ENCODE measurements around the gene TWF1. TPM values are rescaled to one million over a fixed set of nuclear protein-coding genes. Genes with fewer than 3 reads are reported as not detected.

TWF1 gene
- total and polyA plus RNA-seq, 7 experiments from 2014 or later, result 14.2 to 51.2 (median 32.9) TPM

Other genes starting within 250 kb of the TWF1 start
- 10 to 100 TPM; 14.0 to 27.4 (median 23.2) TPM for gene PUS7L, start 47.5 kb downstream of the TWF1 start, total RNA-seq
- gene PUS7L, start 47.5 kb downstream of the TWF1 start, polyA plus RNA-seq, result 10 to 100 TPM; 35.9 to 39.0 TPM
- 10 to 100 TPM; 35.6 to 69.1 (median 52.7) TPM for gene IRAK4, start 47.4 kb downstream of the TWF1 start, total RNA-seq
- 10 to 100 TPM; 24.8 to 36.3 TPM for gene IRAK4, start 47.4 kb downstream of the TWF1 start, polyA plus RNA-seq
- 1 to 10 TPM in 4 of 5 experiments, under 1 TPM in 1; 0.31 to 6.6 (median 4.2) TPM for gene TMEM117, start 29.8 kb upstream of the TWF1 start, total RNA-seq
- gene TMEM117, start 29.8 kb upstream of the TWF1 start, polyA plus RNA-seq, result 1 to 10 TPM; 4.2 to 4.3 TPM

Data from naive thymus-derived CD4-positive, alpha-beta T cell (primary cell).